ENCODE results near the gene GBP2.

GBP2 gene

GRCh38 chr1:89060091-89060490 lies 65.8 kb downstream of the GBP2 start:
- DNase-seq: no peak

Measured in hippocampal formation (tissue), 2 donors.